GM21786 (cell line): ENCODE data around the gene EXOC4.

Source experiments
- ATAC-seq: cut with Tn5 transposase; IDR thresholded peaks from one replicate; pipeline ENCODE4 v1.9.1; 2021; ENCODE audit not compliant: unreplicated experiment

The EXOC4 gene

DNA sequence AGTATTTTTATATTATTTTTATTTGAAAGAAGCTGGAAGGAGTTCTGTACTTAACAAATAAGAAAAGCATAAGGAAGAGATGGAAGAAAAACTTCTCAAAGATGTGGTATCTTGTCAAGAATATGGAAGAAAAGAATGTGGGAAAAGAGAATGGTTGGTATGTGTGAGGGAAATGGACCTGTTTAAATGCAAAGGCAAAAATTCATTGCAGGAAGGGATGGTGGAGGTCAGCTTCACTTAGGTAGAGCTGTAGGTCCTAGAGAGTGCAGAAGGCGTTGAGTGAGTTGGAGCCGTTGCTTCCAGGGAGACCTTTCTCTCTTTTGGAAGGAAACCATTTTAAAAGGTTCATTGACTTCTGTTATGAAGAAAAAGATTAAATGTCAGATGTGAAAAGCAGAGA, 107.3 kb downstream of the EXOC4 start:
- no peak for ATAC-seq

- no peak for ATAC-seq
Measured at GRCh38 chr7:133361806-133362205, 108.9 kb downstream of the EXOC4 start.

- no peak for ATAC-seq
Measured at GRCh38 chr7:133364959-133365690, 112.2 kb downstream of the EXOC4 start.

DNA sequence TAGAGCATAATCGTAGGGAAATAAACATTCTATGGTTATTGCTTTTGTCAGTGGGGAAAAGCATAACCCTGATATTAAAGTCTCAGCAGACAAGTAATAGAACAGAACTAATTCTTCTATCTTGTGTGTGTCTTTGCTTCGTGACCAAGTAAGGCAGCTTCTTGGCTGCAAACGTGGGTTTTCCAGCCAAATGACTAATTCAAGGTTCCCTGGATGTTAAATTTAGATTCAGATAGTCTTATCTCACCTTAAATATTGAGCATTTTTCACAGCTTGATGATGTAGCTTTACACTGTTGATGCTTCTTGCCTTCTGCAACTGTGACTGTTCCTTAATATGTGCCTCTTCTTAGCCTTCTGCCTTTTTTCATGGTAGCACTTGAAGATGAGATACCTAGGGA, 113.0 kb downstream of the EXOC4 start:
- no peak for ATAC-seq

- ATAC-seq, result no peak
Measured at GRCh38 chr7:133367561-133367960, 114.7 kb downstream of the EXOC4 start.

DNA sequence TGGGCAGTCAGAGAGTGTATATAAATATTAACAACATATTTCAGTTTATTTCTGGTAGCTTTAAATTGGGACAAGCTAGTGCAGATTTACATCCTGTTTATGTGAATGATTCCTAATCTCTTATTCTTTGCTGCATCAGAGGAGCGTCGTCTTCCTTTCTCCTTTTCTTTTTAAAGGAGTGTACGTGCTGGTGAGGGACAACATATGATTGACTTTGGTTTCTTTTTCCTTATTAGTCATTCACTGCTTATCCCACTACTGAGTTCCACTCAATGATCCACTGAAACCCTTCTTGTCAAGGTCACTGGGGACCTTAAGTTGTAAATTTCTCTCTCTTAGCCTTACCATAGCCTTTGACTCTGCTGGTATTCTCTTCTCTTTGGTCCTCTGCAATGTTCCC, 116.3 kb downstream of the EXOC4 start:
- ATAC-seq, result no peak

DNA sequence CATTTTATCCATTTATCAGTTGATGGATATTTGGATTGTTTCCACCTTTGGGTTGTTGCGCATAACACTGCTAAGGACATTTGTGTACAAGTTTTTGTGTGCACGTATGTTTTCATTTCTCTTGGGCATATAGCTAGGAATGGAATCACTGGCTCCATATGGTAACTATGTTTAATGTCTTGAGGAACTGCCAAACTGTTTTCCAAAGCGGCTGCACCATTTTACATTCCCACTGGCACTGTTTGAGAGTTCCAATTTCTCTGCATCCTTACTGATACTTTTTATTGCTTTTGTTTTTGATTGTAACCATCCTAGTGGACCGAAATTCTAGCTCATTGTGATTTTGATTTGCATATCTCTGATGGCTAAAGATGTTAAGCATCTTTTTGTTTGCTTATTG, 118.7 kb downstream of the EXOC4 start:
- no peak for ATAC-seq

DNA sequence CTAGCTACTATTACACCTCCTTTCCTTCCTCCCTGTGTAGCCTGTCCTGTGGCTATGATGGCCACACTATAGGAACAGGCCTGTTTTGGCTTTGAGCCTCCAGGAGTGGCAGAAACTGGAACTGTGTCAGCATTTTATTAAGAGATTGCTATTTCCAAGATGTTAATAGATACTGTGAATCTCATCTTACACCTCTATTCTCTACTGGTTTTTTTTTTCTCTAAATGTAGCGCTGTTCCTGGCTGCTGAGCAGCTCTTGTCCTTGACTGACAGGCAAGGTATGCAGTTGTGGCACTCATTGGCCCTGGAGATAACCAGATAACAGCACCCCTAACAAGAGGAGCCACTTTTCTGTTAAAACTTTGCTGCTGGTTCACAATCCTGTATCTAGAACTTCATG, 119.5 kb downstream of the EXOC4 start:
- ATAC-seq, result no peak

- no peak for ATAC-seq
Measured at GRCh38 chr7:133376514-133376913, 123.6 kb downstream of the EXOC4 start.

DNA sequence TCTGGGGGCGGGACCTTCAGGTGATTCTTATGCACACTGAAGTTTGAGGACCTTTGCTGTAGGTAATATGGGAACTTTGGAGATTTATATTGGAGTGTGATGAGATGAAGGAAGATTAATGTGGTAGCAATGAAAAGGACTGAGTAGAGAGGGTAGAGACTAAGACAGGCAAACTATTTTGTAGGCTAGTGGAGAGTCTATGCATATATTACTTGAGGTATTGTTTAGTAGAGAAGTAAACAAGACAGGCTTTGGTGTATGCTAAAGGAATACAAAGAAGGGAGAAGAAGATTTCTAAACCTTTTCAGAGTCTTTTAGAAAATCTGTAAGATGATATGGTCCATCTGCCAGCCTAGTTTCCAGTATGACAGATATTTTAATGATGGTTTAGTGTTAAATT, 129.1 kb downstream of the EXOC4 start:
- ATAC-seq, result no peak

DNA sequence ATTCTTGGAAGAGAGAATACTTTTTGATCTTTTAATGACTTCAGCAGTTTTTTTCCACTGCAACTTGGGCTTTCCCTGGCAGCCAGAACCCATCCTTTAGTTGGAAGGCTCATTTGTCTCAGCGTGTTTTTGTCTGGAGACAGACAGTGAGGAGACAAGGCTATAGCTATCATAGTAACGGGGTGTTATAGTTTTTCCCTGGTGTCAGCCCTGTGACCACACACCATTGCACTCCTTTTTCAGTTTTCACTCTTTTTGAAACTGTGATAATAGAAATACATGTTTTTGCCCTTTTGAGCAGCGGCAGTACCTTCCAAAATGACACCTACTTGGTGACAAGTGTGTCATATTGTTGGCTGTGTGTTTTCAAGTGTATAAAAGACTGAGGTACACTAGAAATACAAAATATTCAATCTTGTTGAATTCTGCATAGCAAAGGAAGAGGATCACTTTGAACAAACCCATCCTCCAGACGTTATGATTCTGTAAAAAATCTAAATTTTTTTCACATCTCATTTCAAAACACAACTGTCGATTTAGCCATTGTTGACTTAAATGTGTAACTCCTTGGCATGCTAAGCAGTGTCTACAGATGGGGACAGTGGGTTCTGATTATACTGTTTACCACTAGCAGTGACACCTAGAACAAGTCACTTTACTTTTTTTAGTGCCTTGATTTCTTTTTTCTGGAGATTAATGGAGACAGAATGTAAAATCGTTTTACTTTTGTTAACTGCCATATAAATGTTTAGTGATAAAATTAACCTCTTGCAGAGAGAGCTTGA, 130.1 kb downstream of the EXOC4 start:
- ATAC-seq, result no peak

- ATAC-seq, result no peak
Measured at GRCh38 chr7:133386205-133386604, 133.3 kb downstream of the EXOC4 start.

- ATAC-seq, result no peak
Measured at GRCh38 chr7:133389727-133390126, 136.8 kb downstream of the EXOC4 start.

DNA sequence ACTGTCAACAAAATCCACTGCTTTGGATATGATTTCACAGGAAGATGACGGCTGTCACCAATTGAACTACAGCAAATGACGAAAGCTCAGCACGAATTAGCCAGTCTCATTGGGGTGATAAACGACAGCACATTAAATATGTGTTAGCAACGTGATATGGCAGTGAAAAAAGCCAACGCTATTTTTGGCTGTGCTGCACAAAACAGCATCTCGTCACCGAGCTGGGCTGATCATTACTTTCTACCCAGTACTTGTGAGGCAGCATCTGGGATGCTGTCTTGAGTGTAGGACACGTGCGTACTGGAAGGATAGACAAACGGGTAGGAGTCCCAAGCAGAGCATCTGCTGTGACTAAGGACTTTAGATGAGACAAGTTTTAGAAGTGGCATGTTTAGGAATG, 138.3 kb downstream of the EXOC4 start:
- no peak for ATAC-seq

DNA sequence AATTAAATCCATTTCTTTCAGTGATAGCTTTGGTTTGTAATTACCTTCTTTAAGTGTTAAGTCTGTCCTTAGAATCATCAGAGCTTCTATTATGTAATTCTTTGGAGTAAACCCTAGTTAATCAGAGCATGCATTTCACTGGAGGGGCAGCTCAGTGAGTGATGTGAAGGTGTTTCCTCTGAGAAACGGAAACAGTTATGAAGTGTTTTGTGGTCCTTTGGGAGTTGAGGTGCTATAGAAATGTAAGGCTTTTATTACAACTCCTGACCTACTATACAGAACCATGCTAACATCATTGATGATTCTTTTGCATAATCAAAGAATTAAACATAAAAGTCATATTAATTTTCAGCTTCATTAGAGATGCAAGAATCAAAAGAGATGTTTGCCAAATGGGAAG, 141.5 kb downstream of the EXOC4 start:
- ATAC-seq, result no peak

- ATAC-seq, result no peak
Measured at GRCh38 chr7:133395551-133395950, 142.7 kb downstream of the EXOC4 start.

DNA sequence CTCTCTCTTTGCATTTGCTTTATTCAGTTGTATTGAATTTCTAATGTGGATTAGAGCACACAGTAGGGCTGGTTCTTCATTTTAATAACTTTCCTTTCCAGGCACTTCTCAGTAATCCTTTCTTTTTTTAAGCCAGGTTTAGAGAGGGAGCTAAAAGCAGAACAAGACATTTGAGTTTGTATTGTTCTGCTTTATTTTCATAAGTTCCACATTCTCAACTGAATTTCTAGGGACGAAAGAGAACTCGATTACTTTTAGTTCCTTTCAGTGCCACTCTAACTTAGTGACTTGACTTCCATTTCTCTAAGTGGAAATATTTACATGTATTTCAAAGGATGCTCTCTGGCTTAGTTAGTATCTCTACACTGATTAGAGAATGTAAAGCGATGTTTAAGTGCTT, 145.6 kb downstream of the EXOC4 start:
- no peak for ATAC-seq

DNA sequence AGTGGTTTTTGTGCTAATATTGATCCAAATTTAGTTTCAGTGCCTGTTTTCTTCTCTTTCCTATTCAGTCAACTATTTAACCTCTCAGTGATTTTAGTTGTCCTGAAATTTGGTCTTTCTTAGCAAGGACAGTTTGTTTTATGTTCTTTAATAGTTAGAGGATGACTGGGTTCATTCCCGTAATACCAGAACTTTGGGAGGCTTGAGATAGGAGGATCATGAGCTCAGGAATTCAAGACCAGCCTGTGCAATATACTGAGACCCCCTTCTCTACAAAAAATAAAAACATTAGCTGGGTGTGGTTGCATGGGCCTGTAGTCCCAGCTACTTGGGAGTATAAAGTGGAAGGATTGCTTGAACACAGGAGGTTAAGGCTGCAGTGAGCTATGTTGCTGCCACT, 148.3 kb downstream of the EXOC4 start:
- ATAC-seq, result no peak

- ATAC-seq, result no peak
Measured at GRCh38 chr7:133408212-133408611, 155.3 kb downstream of the EXOC4 start.

- ATAC-seq, result no peak
Measured at GRCh38 chr7:133409421-133409820, 156.5 kb downstream of the EXOC4 start.

- no peak for ATAC-seq
Measured at GRCh38 chr7:133409966-133410365, 157.1 kb downstream of the EXOC4 start.

GRCh38 chr7:133411395-133411794, 158.5 kb downstream of the EXOC4 start:
- ATAC-seq, result no peak

GRCh38 chr7:133412942-133413341, 160.1 kb downstream of the EXOC4 start:
- no peak for ATAC-seq
